Body of pancreas (tissue), 4 donors: ENCODE results near the gene BPTF.
"Not testable (repeated sequence)": the region's sequence is repeated elsewhere in the genome, so short reads cannot be mapped to it uniquely, and the experiment has no call there.

Experiments
- CTCF ChIP-seq, 7 experiments: fragments of 450-650 bp in 4 of 7; fragments of 200-600 bp in 3 of 7; sonication (generic) in 3 of 7; IDR thresholded peaks; one replicate each; pipeline ENCODE4 v1.5.1; 2016 to 2019; ENCODE audit warnings: antibody characterized with exemption in 7 of 7
- POLR2A ChIP-seq, 3 donors: fragments of 450-650 bp; IDR thresholded peaks; one replicate each; pipeline ENCODE4 v1.6.1; 2016; ENCODE audit warnings: antibody characterized with exemption in 3 of 3, mild to moderate bottlenecking in 2 of 3

- TF ChIP-seq CTCF, POLR2A (IDR thresholded peaks at IDR 0.05): not testable (repeated sequence)
Observed at GRCh38 chr17:67856402-67856801, 31.1 kb downstream of the BPTF start.
